Heart right ventricle (tissue), 16 donors: ENCODE measurements around the gene RAB8A. TPM values are rescaled to one million over a fixed set of nuclear protein-coding genes. Genes with fewer than 3 reads are reported as not detected.

Experiments
- ATAC-seq, 8 donors: fragments of 200-7000 bp; cut with Tn5 transposase; one replicate each; pipeline ENCODE4 v1.9.1; 2020; ENCODE audit warnings: mild to moderate bottlenecking in 8 of 8, moderate library complexity in 8 of 8, moderate number of reproducible peaks in 1 of 8
- DNase-seq, 2 donors: peaks; one replicate each; pipeline ENCODE4 v3.0.0-alpha.2; 2020
- H3K27ac ChIP-seq, 10 donors: fragments of 200-600 bp; sonication (generic) in 2 of 10; one replicate each; pipeline versions ENCODE4 v1.5.0 to v1.8.0; 2020 to 2022; ENCODE audit warnings: mild to moderate bottlenecking in 3 of 10
- H3K27me3 ChIP-seq, 7 donors: fragments of 200-600 bp; one replicate each; pipeline ENCODE4 v1.8.0; 2021 to 2022; ENCODE audit warnings: mild to moderate bottlenecking in 2 of 7
- H3K36me3 ChIP-seq, 9 donors: fragments of 200-600 bp; sonication (generic) in 1 of 9; one replicate each; pipeline versions ENCODE4 v1.5.0 to v1.8.0; 2020 to 2022; ENCODE audit warnings: mild to moderate bottlenecking in 2 of 9
- H3K4me1 ChIP-seq, 9 donors: fragments of 200-600 bp; sonication (generic) in 1 of 9; one replicate each; pipeline versions ENCODE4 v1.5.0 to v1.8.0; 2020 to 2022; ENCODE audit warnings: mild to moderate bottlenecking in 4 of 9
- H3K4me3 ChIP-seq, 10 donors: fragments of 200-600 bp; sonication (generic) in 2 of 10; one replicate each; pipeline versions ENCODE4 v1.5.0 to v1.8.0; 2020 to 2022; ENCODE audit warnings: mild to moderate bottlenecking in 7 of 10, moderate library complexity in 2 of 10
- H3K9me3 ChIP-seq, 11 donors: fragments of 200-600 bp in 10 of 11; sonication (generic) in 2 of 11; one replicate each; pipeline versions ENCODE4 v1.5.0 to v1.8.0; 2013 to 2022; ENCODE audit warnings: mild to moderate bottlenecking in 2 of 11, control low read depth in 1 of 11, moderate library complexity in 1 of 11
- WGBS, 2 donors: extraction: QIAGEN DNeasy Blood & Tissue Kit; methylation state at CpG; one replicate each; pipeline ENCODE4 v1.1.7; 2013; ENCODE audit warnings: inconsistent platforms in 1 of 2; 5-methylcytosine and 5-hydroxymethylcytosine counted together
- intact Hi-C, 10 donors: fragments of 100-400 bp; cut with DNase I; formaldehyde crosslinking; loops; one replicate each; pipeline versions ENCODE4 v1.11.1 to v1.14.2; 2022
- polyA plus RNA-seq, 2 donors: library from polyadenylated mRNA; stranded (reverse); fragments of 200-250 nt; gene quantifications; one replicate each; pipeline ENCODE4 v1.2.3, GENCODE V29; 2013
- total RNA-seq, 10 donors: library from RNA; stranded (reverse); fragmentation: NEBNext Ultra II Directional in 3 of 10; extraction: Animal tissue kit (Norgen Biotek cat#: 25700) in 3 of 10; gene quantifications; one replicate each; pipeline versions ENCODE4 v1.2.1 to v1.2.4, GENCODE V29; 2021 to 2023
- TF ChIP-seq, protein P1 (sequence below), 9 donors: fragments of 200-600 bp; sonication (generic) in 2 of 9; IDR thresholded peaks; one replicate each; pipeline versions ENCODE4 v1.5.0 to v1.8.0; 2021 to 2022; ENCODE audit warnings: antibody characterized with exemption in 9 of 9, mild to moderate bottlenecking in 5 of 9, moderate library complexity in 1 of 9
- donor health status: Arrhythmogenic right ventricular cardiomyopathy.
- donor health status: ischemic (EF 13 %, LVEDD 7.1; RV severe dilation, severe dysfunction).
- donor health status: healthy with polysubstance abuse.
- donor health status: DM: no; HTN: yes; CAD: no.
- donor health status: DM: no; HTN: no; CAD: no.
- donor health status: ischemic (EF 25% LVEDD 6.9; RV normal size, moderate dysfunction).
- donor health status: ischemic (EF 25% LVEDD 5.7; RV mildly dilated, moderate dysfunction).
- donor health status: healthy.
- donor health status: DM: yes; HTN: yes; CAD: no.
- donor health status: Ischemic cardiomyopathy.
- donor health status: ischemic (EF 35%, LVEDD 5.7; RV mildly dilated, moderate dysfunction).
- donor health status: nonischemic (EF 11% LVEDD 7.7; RV severe dilation, severe dysfunction).
- donor health status: DM: yes; HTN: yes; CAD: no.
- donor health status: PGD.
- donor health status: ischemic (EF 29% LVEDD 5.4; RV normal size, mild dysfunction).
- donor health status: nonischemic (EF 23%, LVEDD 6.1; RV moderate dilation, normal function).

Gene RAB8A
- total and polyA plus RNA-seq, 12 donors, result 12.1 to 47.4 (median 19.5) TPM

DNA sequence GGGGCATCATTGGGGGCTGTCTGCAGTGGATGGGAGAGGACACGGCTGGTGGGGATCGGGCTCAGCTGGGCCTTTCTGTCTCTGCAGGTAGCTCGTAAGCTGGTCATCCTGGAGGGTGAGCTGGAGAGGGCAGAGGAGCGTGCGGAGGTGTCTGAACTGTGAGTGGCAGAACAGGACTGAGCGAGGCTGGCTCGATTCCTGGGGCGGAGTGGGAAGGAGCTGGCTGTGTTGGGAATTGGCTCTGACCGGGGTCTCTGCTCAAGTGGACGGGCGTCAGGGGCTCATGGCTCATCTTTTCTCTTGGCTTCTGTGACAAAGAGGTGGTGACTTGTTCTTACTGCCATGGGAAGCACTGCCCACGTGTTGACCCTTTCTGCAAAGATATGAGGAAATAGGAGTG lies 23.7 kb upstream of the RAB8A start:
- Histone ChIP-seq H3K36me3 (peaks cover 3 to 100% (median 75%) of the 10 kb centered on the region in 9 donors), H3K27ac (no peak overlapping the region), H3K27me3 (no peaks in the 10 kb centered on the region), H3K4me1 (peaks cover 0 to 53% (median 25%) of the 10 kb centered on the region in 9 donors), H3K4me3 (no peak overlapping the region), H3K9me3 (no peaks in the 10 kb centered on the region)
- TF ChIP-seq, protein P1, sequence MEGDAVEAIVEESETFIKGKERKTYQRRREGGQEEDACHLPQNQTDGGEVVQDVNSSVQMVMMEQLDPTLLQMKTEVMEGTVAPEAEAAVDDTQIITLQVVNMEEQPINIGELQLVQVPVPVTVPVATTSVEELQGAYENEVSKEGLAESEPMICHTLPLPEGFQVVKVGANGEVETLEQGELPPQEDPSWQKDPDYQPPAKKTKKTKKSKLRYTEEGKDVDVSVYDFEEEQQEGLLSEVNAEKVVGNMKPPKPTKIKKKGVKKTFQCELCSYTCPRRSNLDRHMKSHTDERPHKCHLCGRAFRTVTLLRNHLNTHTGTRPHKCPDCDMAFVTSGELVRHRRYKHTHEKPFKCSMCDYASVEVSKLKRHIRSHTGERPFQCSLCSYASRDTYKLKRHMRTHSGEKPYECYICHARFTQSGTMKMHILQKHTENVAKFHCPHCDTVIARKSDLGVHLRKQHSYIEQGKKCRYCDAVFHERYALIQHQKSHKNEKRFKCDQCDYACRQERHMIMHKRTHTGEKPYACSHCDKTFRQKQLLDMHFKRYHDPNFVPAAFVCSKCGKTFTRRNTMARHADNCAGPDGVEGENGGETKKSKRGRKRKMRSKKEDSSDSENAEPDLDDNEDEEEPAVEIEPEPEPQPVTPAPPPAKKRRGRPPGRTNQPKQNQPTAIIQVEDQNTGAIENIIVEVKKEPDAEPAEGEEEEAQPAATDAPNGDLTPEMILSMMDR (IDR thresholded peaks at IDR 0.05), result no peak
- 77 to 79% methylated on average over 12 of the region's 12 CpGs for WGBS, 2 donors
- intact Hi-C loops, result no loop called here
- ATAC-seq (peak in 1 of 8 donors; percentile 12), DNase-seq (no peak)

DNA sequence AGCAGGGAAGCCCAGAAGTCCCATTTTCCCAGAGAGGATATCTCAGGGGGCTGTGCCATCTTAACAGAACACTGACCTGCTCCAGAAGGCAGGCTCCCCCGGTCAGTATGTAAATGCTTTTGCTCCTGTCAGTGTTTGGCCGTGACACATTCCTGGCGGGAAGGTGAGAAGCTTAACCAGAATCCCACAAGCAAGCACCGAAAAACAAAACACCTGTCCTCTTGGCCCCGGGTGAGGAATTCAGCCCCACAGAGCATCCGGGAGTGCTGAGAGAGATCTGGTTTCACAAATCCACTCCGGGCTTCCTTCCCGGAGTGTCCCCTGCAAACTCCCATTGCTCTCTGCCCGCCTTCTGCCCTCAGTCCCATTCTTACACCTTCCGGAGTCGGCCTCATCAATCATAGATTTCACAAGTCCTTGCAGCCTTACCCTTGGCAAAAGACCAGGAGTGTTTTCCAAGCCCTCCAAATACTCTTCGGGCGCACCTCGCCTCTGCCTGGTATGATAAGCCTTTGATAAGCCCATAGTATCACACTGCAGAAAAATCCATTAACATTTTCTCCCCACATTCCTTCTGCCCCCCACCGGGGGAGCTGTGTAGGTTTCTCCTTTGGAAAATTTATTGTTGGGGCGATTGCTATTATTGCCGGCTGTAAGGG lies 23.2 kb upstream of the RAB8A start:
- intact Hi-C loops, result no loop called here
- 64 to 65% methylated on average over 17 of the region's 17 CpGs for WGBS, 2 donors
- no peaks in the 10 kb centered on the region for H3K9me3 ChIP-seq
- ATAC-seq, result no peak
- H3K4me3 ChIP-seq, result no peak overlapping the region
- H3K27me3 ChIP-seq, result no peaks in the 10 kb centered on the region
- H3K36me3 ChIP-seq, result peaks cover 3 to 100% (median 79%) of the 10 kb centered on the region in 9 donors
- no peak for DNase-seq
- no peak overlapping the region for H3K27ac ChIP-seq
- H3K4me1 ChIP-seq, result peaks cover 0 to 48% (median 25%) of the 10 kb centered on the region in 9 donors
- TF ChIP-seq, protein P1 (IDR thresholded peaks at IDR 0.05), result no peak

DNA sequence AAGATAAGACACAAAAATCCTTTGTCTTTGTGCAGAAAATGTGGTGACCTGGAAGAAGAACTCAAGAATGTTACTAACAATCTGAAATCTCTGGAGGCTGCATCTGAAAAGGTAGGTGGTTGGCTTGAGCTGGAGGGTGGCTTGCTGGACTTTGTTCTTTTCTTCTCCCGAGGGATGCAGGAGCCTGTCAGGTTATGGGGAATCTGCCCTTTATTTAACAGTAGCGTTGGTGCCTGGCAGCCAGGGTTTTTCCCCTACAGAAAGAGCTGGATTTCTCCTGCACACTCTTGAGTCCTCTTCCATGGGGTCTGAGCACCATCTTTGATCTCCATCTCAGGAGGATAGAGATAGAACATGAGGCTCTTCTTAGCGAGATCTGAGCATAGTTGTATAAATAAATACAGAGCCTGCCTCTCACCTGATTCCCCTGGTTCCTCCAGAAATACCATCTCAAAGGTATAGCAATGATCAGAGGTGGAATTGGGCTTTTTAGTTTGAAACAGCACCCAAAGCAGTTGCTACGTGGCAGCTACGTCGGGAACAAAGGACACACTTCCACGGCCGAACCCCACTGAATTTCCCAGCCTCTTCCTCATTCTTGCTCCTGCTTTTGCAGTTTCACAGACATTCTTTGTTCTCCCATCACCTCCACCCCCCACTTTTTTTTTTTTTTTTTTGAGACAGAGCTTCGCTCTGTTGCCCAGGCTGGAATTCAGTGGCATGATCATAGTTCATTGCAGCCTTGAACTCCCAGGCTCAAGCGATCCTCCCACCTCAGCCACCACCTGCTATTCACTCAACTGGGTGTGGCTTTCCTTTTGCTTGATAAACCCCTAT lies 22.5 kb upstream of the RAB8A start:
- Histone ChIP-seq H3K9me3 (no peaks in the 10 kb centered on the region), H3K4me3 (no peak overlapping the region), H3K27ac (no peak overlapping the region), H3K4me1 (peaks cover 0 to 43% (median 25%) of the 10 kb centered on the region in 9 donors), H3K36me3 (peaks cover 3 to 100% (median 79%) of the 10 kb centered on the region in 9 donors), H3K27me3 (no peaks in the 10 kb centered on the region)
- intact Hi-C loops, result no loop called here
- TF ChIP-seq, protein P1 (IDR thresholded peaks at IDR 0.05), result no peak
- 72 to 77% methylated on average over 10 of the region's 10 CpGs for WGBS, 2 donors
- no peak for DNase-seq
- no peak for ATAC-seq

DNA sequence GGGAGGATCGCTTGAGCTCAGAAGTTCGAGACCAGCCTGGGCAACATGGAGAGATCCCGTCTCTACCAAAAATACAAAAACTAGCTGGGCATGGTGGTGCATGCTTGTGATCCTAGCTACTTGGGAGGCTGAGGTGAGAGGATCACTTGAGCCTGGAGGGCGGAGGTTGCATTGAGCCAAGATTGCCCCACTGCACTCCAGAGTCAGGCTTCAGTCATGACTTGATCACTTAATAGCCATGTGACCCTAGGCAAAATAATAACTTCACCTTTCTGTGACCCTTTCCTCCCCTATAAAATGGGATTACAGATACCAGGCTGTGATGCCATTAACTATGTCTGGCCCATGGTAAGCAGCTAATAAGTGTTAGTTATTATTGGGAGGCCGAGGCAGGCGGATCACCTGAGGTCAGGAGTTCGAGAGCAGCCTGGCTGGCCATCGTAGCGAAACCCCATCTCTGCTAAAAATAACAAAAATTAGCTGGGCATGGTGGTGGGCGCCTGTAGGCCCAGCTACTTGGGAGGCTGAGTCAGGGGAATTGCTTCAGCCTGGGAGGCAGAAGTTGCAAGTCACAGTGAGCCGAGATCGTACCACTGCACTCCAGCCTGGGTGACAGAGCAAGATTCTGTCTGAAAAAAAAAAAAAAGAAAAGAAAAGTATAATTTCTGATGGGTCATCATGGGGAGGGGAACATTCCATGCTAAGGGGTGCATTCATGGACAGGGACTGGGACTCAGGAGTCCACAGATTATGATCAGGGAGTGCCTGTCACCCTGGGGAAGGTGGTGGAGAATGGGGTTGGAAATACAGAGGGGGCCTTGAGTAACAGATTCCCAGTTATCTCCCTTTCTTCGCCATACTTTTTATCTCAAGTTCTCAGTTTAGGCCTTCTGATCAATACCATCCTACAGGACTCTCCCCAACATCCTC lies 19.9 kb upstream of the RAB8A start:
- Histone ChIP-seq H3K4me1 (peaks cover 0 to 32% (median 6%) of the 10 kb centered on the region in 9 donors), H3K36me3 (peaks cover 2 to 100% (median 88%) of the 10 kb centered on the region in 9 donors), H3K9me3 (no peaks in the 10 kb centered on the region), H3K27me3 (no peaks in the 10 kb centered on the region), H3K4me3 (no peak overlapping the region), H3K27ac (no peak overlapping the region)
- TF ChIP-seq, protein P1 (IDR thresholded peaks at IDR 0.05), result no peak
- 95 to 97% methylated on average over 13 of the region's 13 CpGs for WGBS, 2 donors
- intact Hi-C loops, result no loop called here
- DNase-seq (no peak), ATAC-seq (no peak)
